K562 (cell line): ENCODE data around the gene SH3D21. TPM values are rescaled to one million over a fixed set of nuclear protein-coding genes. Genes with fewer than 3 reads are reported as not detected.

Experiments
- ATF7 ChIP-seq: fragments of 450-650 bp; IDR thresholded peaks from 2 replicates; pipeline ENCODE4 v1.7.1; 2014; ENCODE audit warnings: mild to moderate bottlenecking, moderate library complexity
- BCOR ChIP-seq: fragments of 450-650 bp; IDR thresholded peaks from 2 replicates; pipeline ENCODE4 v1.6.1; 2016
- BRF1 ChIP-seq: IDR thresholded peaks from 3 replicates; pipeline ENCODE4 v1.6.1; 2011; ENCODE audit warnings: borderline replicate concordance, mild to moderate bottlenecking; ENCODE audit not compliant: insufficient read length; ENCODE audit errors: extremely low read depth
- CHD1 ChIP-seq: fragments of 200-600 bp; sonication (generic); IDR thresholded peaks from one replicate; pipeline ENCODE4 v1.6.1; 2012; ENCODE audit warnings: mild to moderate bottlenecking, moderate library complexity, low read length, inconsistent platforms
- CUX1 ChIP-seq: fragments of 200-800 bp; sonication (Bioruptor generic); IDR thresholded peaks from 2 replicates; pipeline ENCODE4 v1.6.1; 2016; ENCODE audit warnings: missing genetic modification characterization, missing compliant biosample characterization
- DACH1 ChIP-seq: fragments of 450-650 bp; IDR thresholded peaks from 2 replicates; pipeline ENCODE4 v1.6.1; 2018; ENCODE audit not compliant: partially characterized antibody
- E2F8 ChIP-seq: fragments of 450-650 bp; IDR thresholded peaks from 2 replicates; pipeline ENCODE4 v1.7.1; 2018; ENCODE audit warnings: mild to moderate bottlenecking, low read depth; ENCODE audit not compliant: partially characterized antibody
- GTF2F1 ChIP-seq: IDR thresholded peaks from 2 replicates; pipeline ENCODE4 v1.6.1; 2011; ENCODE audit warnings: low read depth, low read length, improper control_type of control experiment
- PHB ChIP-seq: fragments of 250-450 bp; sonication (Bioruptor Pico); IDR thresholded peaks from 2 replicates; pipeline ENCODE4 v1.5.0; 2021
- POLR2AphosphoS2 ChIP-seq: IDR thresholded peaks from 2 replicates; pipeline ENCODE4 v1.6.1; 2012; ENCODE audit warnings: low read length, improper control_type of control experiment
- PPARD ChIP-seq: fragments of 250-450 bp; sonication (Bioruptor Pico); IDR thresholded peaks from 2 replicates; pipeline ENCODE4 v1.8.0; 2022; ENCODE audit warnings: inconsistent platforms, mild to moderate bottlenecking, moderate library complexity
- SMARCE1 ChIP-seq: fragments of 450-650 bp; IDR thresholded peaks from 2 replicates; pipeline ENCODE4 v1.7.1; 2016; ENCODE audit warnings: mild to moderate bottlenecking
- SRSF3 ChIP-seq: fragments of 200-400 bp; formaldehyde crosslinking; IDR thresholded peaks from 2 replicates; pipeline ENCODE4 v1.6.1; 2016; ENCODE audit warnings: mild to moderate bottlenecking, low read length, moderate library complexity; ENCODE audit not compliant: insufficient read depth
- SUPT5H ChIP-seq: fragments of 450-650 bp; IDR thresholded peaks from 2 replicates; pipeline ENCODE4 v1.6.1; 2016
- THAP7 ChIP-seq: fragments of 250-450 bp; sonication (Bioruptor Pico); IDR thresholded peaks from 2 replicates; pipeline ENCODE4 v1.5.0; 2021
- XRCC3 ChIP-seq: fragments of 450-650 bp; IDR thresholded peaks from 2 replicates; pipeline ENCODE4 v1.6.1; 2017; ENCODE audit warnings: mild to moderate bottlenecking, moderate library complexity
- XRCC4 ChIP-seq: IDR thresholded peaks from one replicate; pipeline ENCODE4 v1.6.1; 2011; ENCODE audit not compliant: insufficient read depth, insufficient read length; ENCODE audit errors: extremely low read depth
- ZBTB7A ChIP-seq: IDR thresholded peaks from 2 replicates; pipeline ENCODE4 v1.6.1; 2011; ENCODE audit warnings: low read depth, mild to moderate bottlenecking, low read length, moderate library complexity, borderline replicate concordance; ENCODE audit not compliant: control insufficient read depth
- ZNF197 ChIP-seq: fragments of 200-800 bp; sonication (Bioruptor generic); IDR thresholded peaks from 2 replicates; pipeline ENCODE4 v1.6.1; 2016; ENCODE audit warnings: low read depth, missing genetic modification characterization, missing compliant biosample characterization
- polyA plus RNA-seq, 8 experiments: library from polyadenylated mRNA; depleted of rRNA in 4 of 8; stranded (reverse) in 5 of 8; unstranded in 3 of 8; fragments of >200 nt; fragmentation: Nextera tagmentation in 2 of 8; fragmentation: Illumina TruSeq in 1 of 8; extraction: Ambion mirVana in 2 of 8; extraction: Trizol in 1 of 8; gene quantifications; 2 replicates each; pipeline versions ENCODE4 v1.2.1 to v1.2.3, GENCODE V29; 2011 to 2014; ENCODE audit warnings: inconsistent platforms in 1 of 8, missing spikeins in 1 of 8
- total RNA-seq, 7 experiments: library from RNA; depleted of rRNA in 6 of 7; stranded (reverse); fragments of >200 nt in 6 of 7; fragmentation: Illumina TruSeq in 2 of 7; extraction: Trizol in 2 of 7; gene quantifications; 2 replicates each; pipeline versions ENCODE4 v1.2.1 to v1.2.3, GENCODE V29; 2011 to 2021; ENCODE audit warnings: low replicate concordance in 1 of 7

The SH3D21 gene
- total and polyA plus RNA-seq, 9 of the 15 experiments (the other 6 are each of a cell fraction or from before 2014, with no cell fraction given) = 0.01 to 4.7 (median 1.8) TPM

DNA sequence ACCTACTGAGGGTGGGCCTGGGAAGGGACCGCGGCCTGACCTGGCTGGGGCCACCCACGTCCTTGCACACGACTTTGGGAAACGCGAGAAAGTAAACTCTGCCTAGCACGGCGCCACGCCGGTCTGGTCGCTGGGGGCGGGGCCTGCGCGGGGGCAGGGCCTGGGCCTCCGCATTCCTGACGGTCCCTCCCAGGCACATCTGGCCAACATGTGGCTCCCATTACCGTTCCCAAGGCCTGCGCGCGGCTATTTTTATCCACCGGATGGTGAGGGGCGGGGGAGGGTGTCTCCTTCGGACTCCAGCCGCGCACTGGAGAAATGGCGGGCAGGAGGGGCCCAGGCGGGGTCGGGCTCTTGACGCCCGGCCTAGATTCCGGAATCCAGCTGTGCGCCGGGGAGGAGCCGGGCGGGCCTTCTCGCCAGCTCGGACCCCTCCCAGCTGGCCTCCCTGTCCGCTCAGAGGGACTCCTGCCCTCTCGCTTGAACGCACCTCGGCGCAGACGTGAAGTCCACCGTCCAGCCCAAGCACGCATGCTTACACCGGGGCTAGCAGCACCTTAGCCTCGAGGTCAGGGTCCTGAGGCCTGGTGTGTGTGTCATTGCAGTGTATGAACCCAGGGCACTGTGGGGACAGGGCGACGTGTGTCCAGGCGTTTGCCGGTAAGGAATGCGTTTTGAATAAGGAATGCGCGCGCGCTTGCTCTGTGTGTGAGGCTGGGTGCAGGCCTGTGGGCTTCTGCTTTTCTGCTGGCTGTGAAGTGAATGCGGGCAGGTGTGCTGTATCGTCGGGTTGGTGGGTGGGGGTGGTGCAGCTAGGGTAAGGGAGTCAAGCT is 15.2 kb downstream of the SH3D21 start (continued):
- no peak for TF ChIP-seq SRSF3
- TF ChIP-seq DACH1 = peak; percentile 85
- no peak for TF ChIP-seq PPARD (CRISPR knock-in tag)
- TF ChIP-seq BRF1 = no peak
- peak; percentile 66 for TF ChIP-seq SUPT5H
- TF ChIP-seq BCOR = peak; percentile 51
- TF ChIP-seq CHD1 = peak; percentile 68
- TF ChIP-seq PHB (CRISPR knock-in tag) = no peak
- TF ChIP-seq SMARCE1 = peak; percentile 31; the same call in 1 of the 2 replicates
- TF ChIP-seq ZBTB7A = peak; percentile 96
- no peak for TF ChIP-seq POLR2AphosphoS2
- peak; percentile 80 for TF ChIP-seq ATF7
- TF ChIP-seq ZNF197 = no peak
- no peak for TF ChIP-seq GTF2F1
- TF ChIP-seq E2F8 = peak; percentile 56
- TF ChIP-seq CUX1 (CRISPR knock-in tag) = no peak
- no peak for TF ChIP-seq THAP7
- TF ChIP-seq XRCC4 = no peak
- TF ChIP-seq XRCC3 = no peak
